OCI-LY7 (cell line): ENCODE measurements around the gene SPAAR. TPM values are rescaled to one million over a fixed set of nuclear protein-coding genes. Genes with fewer than 3 reads are reported as not detected.
"Not testable (repeated sequence)": the region's sequence is repeated elsewhere in the genome, so short reads cannot be mapped to it uniquely, and the experiment has no call there.

Experiments used
- BruUV-seq: library from RNA; stranded (reverse); fragments of 400-500 nt; replicated peaks from 2 replicates; lab custom pipeline; 2021; lab: Mats Ljungman, UMichigan
- CTCF ChIA-PET: fragments of 300-600 bp; sonication (Branson Sonifier 250); formaldehyde crosslinking; loops from one replicate; lab custom pipeline; 2022; ENCODE audit warnings: antibody characterized with exemption; ENCODE audit not compliant: unreplicated experiment; lab: Charles Lee
- POLR2A ChIA-PET: fragments of 300-600 bp; sonication (Branson Sonifier 250); formaldehyde crosslinking; loops from one replicate; lab custom pipeline; 2022; ENCODE audit warnings: antibody characterized with exemption; lab: Charles Lee
- DNase-seq: peaks from one replicate; pipeline ENCODE4 v3.0.0-alpha.2; 2015; ENCODE audit warnings: low spot score
- H2AFZ ChIP-seq: fragments of 200-600 bp; sonication (generic), shearing (Covaris generic); 2 replicates; pipeline ENCODE4 v1.6.1; 2014; ENCODE audit warnings: mild to moderate bottlenecking, antibody characterized with exemption, low read length, moderate library complexity
- H3K27ac ChIP-seq: fragments of 200-600 bp; sonication (generic); 2 replicates; pipeline ENCODE4 v1.5.1; 2014; ENCODE audit warnings: mixed run types, low read depth, mild to moderate bottlenecking, moderate library complexity, low read length, inconsistent platforms; ENCODE audit not compliant: poor library complexity, severe bottlenecking
- H3K36me3 ChIP-seq: fragments of 200-600 bp; sonication (generic); 2 replicates; pipeline ENCODE4 v1.6.1; 2014; ENCODE audit warnings: mild to moderate bottlenecking, antibody characterized with exemption, low read length, moderate library complexity, mixed read lengths; ENCODE audit not compliant: insufficient read depth
- H3K4me1 ChIP-seq: fragments of 200-600 bp; sonication (generic); 2 replicates; pipeline ENCODE4 v1.5.1; 2014; ENCODE audit warnings: mild to moderate bottlenecking, low read length; ENCODE audit not compliant: insufficient read depth, poor library complexity, severe bottlenecking
- H3K4me2 ChIP-seq: fragments of 200-600 bp; sonication (generic); 2 replicates; pipeline ENCODE4 v1.6.1; 2014; ENCODE audit warnings: mild to moderate bottlenecking, low read length
- H3K4me3 ChIP-seq: fragments of 200-600 bp; sonication (generic); 2 replicates; pipeline ENCODE4 v1.5.1; 2014; ENCODE audit warnings: mild to moderate bottlenecking, low read depth, low read length; ENCODE audit not compliant: poor library complexity, severe bottlenecking
- H3K79me2 ChIP-seq: fragments of 200-600 bp; sonication (generic); 2 replicates; pipeline ENCODE4 v1.6.1; 2016; ENCODE audit warnings: low read depth, mild to moderate bottlenecking, low read length, moderate library complexity, mixed read lengths; ENCODE audit not compliant: insufficient read depth
- H3K9me2 ChIP-seq: fragments of 200-600 bp; sonication (generic); 2 replicates; pipeline ENCODE4 v1.6.1; 2016; ENCODE audit warnings: mild to moderate bottlenecking, low read length, mixed read lengths; ENCODE audit not compliant: insufficient read depth
- H3K9me3 ChIP-seq: fragments of 200-600 bp; sonication (generic); 2 replicates; pipeline ENCODE4 v1.6.1; 2014; ENCODE audit warnings: mild to moderate bottlenecking, mixed run types, low read length, mixed read lengths
- H4K20me1 ChIP-seq: fragments of 200-600 bp; sonication (generic); 2 replicates; pipeline ENCODE4 v1.6.1; 2014; ENCODE audit warnings: mild to moderate bottlenecking, antibody characterized with exemption, low read length, moderate library complexity, mixed read lengths; ENCODE audit not compliant: insufficient read depth
- CTCF ChIP-seq: fragments of 200-600 bp; sonication (generic); conservative IDR thresholded peaks from 2 replicates; pipeline ENCODE4 v1.5.1; 2014; ENCODE audit warnings: mild to moderate bottlenecking, antibody characterized with exemption, low read length, moderate library complexity, mixed read lengths
- EZH2phosphoT487 ChIP-seq: fragments of 200-600 bp; sonication (generic); IDR thresholded peaks from 2 replicates; pipeline ENCODE4 v1.6.1; 2018; ENCODE audit warnings: low read depth, borderline replicate concordance, mild to moderate bottlenecking, mixed run types, antibody characterized with exemption, low read length, moderate library complexity, mixed read lengths
- intact Hi-C: fragments of 100-400 bp; cut with micrococcal nuclease; formaldehyde crosslinking; loops from one replicate; pipeline ENCODE4 v1.10.0; 2022; ENCODE audit not compliant: unreplicated experiment
- total RNA-seq, 2 experiments: library from RNA; depleted of rRNA in 1 of 2; stranded (reverse); fragments of >200 nt in 1 of 2; shearing (Covaris generic) in 1 of 2; gene quantifications; 2 replicates each; pipeline ENCODE4 v1.2.3, GENCODE V29; 2014 to 2022

The SPAAR gene
- total RNA-seq, 2 experiments from 2014 or later = not detected

DNA sequence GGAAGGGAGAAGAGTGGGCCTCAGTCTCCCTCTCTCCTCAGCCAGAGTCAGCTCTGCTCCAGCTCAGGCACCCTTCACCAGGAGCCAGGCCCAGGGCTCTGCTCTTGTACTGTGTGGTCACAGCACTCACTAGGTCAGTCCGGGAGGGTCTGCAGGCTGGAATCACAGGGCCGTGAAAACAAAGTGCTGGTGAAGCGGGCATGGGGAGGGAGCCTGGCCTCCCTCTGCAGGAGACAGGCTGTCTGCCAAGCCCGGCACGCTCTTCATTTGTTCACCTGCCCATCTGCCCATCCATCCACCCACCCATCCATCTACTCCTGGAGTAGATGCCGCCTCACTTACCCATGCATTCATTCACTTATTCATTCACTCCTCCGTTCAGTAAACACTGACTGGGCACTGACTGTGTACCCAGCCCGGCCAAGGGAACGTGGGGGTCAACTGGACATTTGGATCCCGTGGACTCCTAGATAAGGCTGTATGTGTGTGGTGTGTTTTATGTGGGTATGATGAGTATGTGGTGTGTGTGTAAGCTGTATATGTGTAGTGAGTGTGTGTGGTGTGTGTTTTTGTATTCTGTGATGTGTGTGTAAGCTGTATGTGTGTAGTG, 3.6 kb downstream of the SPAAR start:
- DNase-seq = no peak
- ChIA-PET CTCF (no interaction called here), POLR2A (interaction anchor here (0.6 to 1.1 kb wide), 2 partner anchors 17 to 24 kb away, joined by 3 to 4 read pairs; no protein-coding TSS in a partner anchor)
- TF ChIP-seq EZH2phosphoT487 (no peak), CTCF (no peak)
- intact Hi-C loops = no loop called here
- H4K20me1 ChIP-seq = no peaks in the 10 kb centered on the region
- BruUV-seq = no TSS peak
- 0 out of 2 replicates have a peak, but pooled peaks cover 3% of the 10 kb centered on the region for H3K9me3 ChIP-seq
- H3K4me1 ChIP-seq = peaks cover 4% of the 10 kb centered on the region
- no peak overlapping the region for H3K4me2 ChIP-seq
- no peaks in the 10 kb centered on the region for H3K79me2 ChIP-seq
- H3K27ac ChIP-seq = no peak overlapping the region
- no peak overlapping the region for H3K4me3 ChIP-seq
- H2AFZ ChIP-seq = no peak overlapping the region
- H3K36me3 ChIP-seq = no peaks in the 10 kb centered on the region
- no peaks in the 10 kb centered on the region for H3K9me2 ChIP-seq

- CTCF ChIA-PET, BruUV-seq, H3K36me3 ChIP-seq, H2AFZ ChIP-seq, H3K4me2 ChIP-seq, DNase-seq, H3K9me3 ChIP-seq, H3K9me2 ChIP-seq, H3K79me2 ChIP-seq, H3K4me3 ChIP-seq, H4K20me1 ChIP-seq, H3K4me1 ChIP-seq, H3K27ac ChIP-seq, intact Hi-C loops: not testable (repeated sequence)
- POLR2A ChIA-PET = interaction anchor here (0.6 to 1.1 kb wide), 2 partner anchors 17 to 25 kb away, joined by 3 to 4 read pairs; no protein-coding TSS in a partner anchor
Measured at GRCh38 chr9:35913429-35913828, 4.1 kb downstream of the SPAAR start.

- H3K4me1 ChIP-seq = peaks cover 4% of the 10 kb centered on the region
- no peak overlapping the region for H3K4me2 ChIP-seq
- H4K20me1 ChIP-seq = no peaks in the 10 kb centered on the region
- TF ChIP-seq CTCF = no peak
- no peak overlapping the region for H3K4me3 ChIP-seq
- H2AFZ ChIP-seq = no peak overlapping the region
- intact Hi-C loops = no loop called here
- no peaks in the 10 kb centered on the region for H3K9me2 ChIP-seq
- peak; percentile 10 for DNase-seq
- no peaks in the 10 kb centered on the region for H3K79me2 ChIP-seq
- H3K9me3 ChIP-seq = 0 out of 2 replicates have a peak, but pooled peaks cover 3% of the 10 kb centered on the region
- H3K27ac ChIP-seq = no peak overlapping the region
- no TSS peak for BruUV-seq
- CTCF ChIA-PET = no interaction called here
- H3K36me3 ChIP-seq = no peaks in the 10 kb centered on the region
- POLR2A ChIA-PET = interaction anchor here (1.1 kb wide), 1 partner anchor 226 kb away, joined by 3 read pairs; no protein-coding TSS in a partner anchor
Measured at GRCh38 chr9:35914301-35914807, 5.1 kb downstream of the SPAAR start.
